Neuronal stem cell (in vitro differentiated cells): Measurements from ENCODE around the gene NMNAT3.
A peak's percentile ranks its signal among the peaks of the same experiment; 100 is the strongest.

ENCODE experiments used
- DNase-seq: peaks from one replicate; pipeline ENCODE4 v3.0.0-alpha.2; 2013; ENCODE audit warnings: low spot score
- H2AFZ ChIP-seq: one replicate; pipeline ENCODE4 v1.6.1; 2013; ENCODE audit warnings: mild to moderate bottlenecking, low read length, inconsistent platforms
- H2AK5ac ChIP-seq: 2 replicates; pipeline ENCODE4 v1.6.1; 2013; ENCODE audit warnings: low read depth, mild to moderate bottlenecking, inconsistent platforms, low read length, moderate library complexity, mixed read lengths
- H2BK120ac ChIP-seq: 2 replicates; pipeline ENCODE4 v1.6.1; 2013; ENCODE audit warnings: low read depth, mild to moderate bottlenecking, inconsistent platforms, low read length, moderate library complexity, mixed read lengths
- H2BK12ac ChIP-seq: one replicate; pipeline ENCODE4 v1.6.1; 2013; ENCODE audit warnings: low read length, inconsistent platforms
- H2BK15ac ChIP-seq: 2 replicates; pipeline ENCODE4 v1.6.1; 2013; ENCODE audit warnings: mild to moderate bottlenecking, low read length, inconsistent platforms, mixed read lengths
- H2BK5ac ChIP-seq: one replicate; pipeline ENCODE4 v1.6.1; 2013; ENCODE audit warnings: inconsistent platforms, mild to moderate bottlenecking, low read length, moderate library complexity
- H3K14ac ChIP-seq: one replicate; pipeline ENCODE4 v1.6.1; 2013; ENCODE audit warnings: low read length, inconsistent platforms
- H3K18ac ChIP-seq: 2 replicates; pipeline ENCODE4 v1.6.1; 2013; ENCODE audit warnings: low read length, inconsistent platforms
- H3K23ac ChIP-seq: 2 replicates; pipeline ENCODE4 v1.6.1; 2013; ENCODE audit warnings: low read depth, mild to moderate bottlenecking, mixed read lengths, low read length, inconsistent platforms; ENCODE audit not compliant: poor library complexity
- H3K27ac ChIP-seq: replicated peaks from 3 replicates; pipeline ENCODE4 v1.5.1; 2013; ENCODE audit warnings: low read length, inconsistent platforms
- H3K27me3 ChIP-seq, 3 experiments: 2 replicates each; pipeline ENCODE4 v1.6.1; 2013; ENCODE audit warnings: low read length in 3 of 3, mild to moderate bottlenecking in 2 of 3, inconsistent platforms in 1 of 3, low read depth in 1 of 3, mixed read lengths in 1 of 3, moderate library complexity in 1 of 3; ENCODE audit not compliant: control insufficient read depth in 3 of 3, insufficient read depth in 3 of 3
- H3K36me3 ChIP-seq, 2 donors: replicated peaks in 1 of 2; 2 replicates each; pipeline ENCODE4 v1.6.1; 2013; ENCODE audit warnings: low read length in 2 of 2; ENCODE audit not compliant: control insufficient read depth in 2 of 2, insufficient read depth in 2 of 2
- H3K4ac ChIP-seq: 2 replicates; pipeline ENCODE4 v1.6.1; 2013; ENCODE audit warnings: inconsistent platforms, mild to moderate bottlenecking, low read length, moderate library complexity
- H3K4me1 ChIP-seq, 2 donors: 1 replicate in 1 of 2; 2 replicates in 1 of 2; pipeline ENCODE4 v1.6.1; 2013; ENCODE audit warnings: low read length in 2 of 2, low read depth in 1 of 2; ENCODE audit not compliant: control insufficient read depth in 2 of 2, insufficient read depth in 1 of 2
- H3K4me2 ChIP-seq: one replicate; pipeline ENCODE4 v1.6.1; 2013; ENCODE audit warnings: mild to moderate bottlenecking, low read length, inconsistent platforms; ENCODE audit not compliant: insufficient read depth, poor library complexity, severe bottlenecking
- H3K4me3 ChIP-seq, 2 donors: 2 replicates each; pipeline ENCODE4 v1.5.1; 2013; ENCODE audit warnings: low read length in 2 of 2, mild to moderate bottlenecking in 2 of 2, inconsistent platforms in 1 of 2, moderate library complexity in 1 of 2
- H3K79me1 ChIP-seq: one replicate; pipeline ENCODE4 v1.6.1; 2013; ENCODE audit warnings: low read depth, mild to moderate bottlenecking, inconsistent platforms, low read length, moderate library complexity
- H3K9ac ChIP-seq: one replicate; pipeline ENCODE4 v1.6.1; 2013; ENCODE audit warnings: mild to moderate bottlenecking, low read depth, low read length, inconsistent platforms; ENCODE audit not compliant: poor library complexity
- H3K9me3 ChIP-seq, 2 donors: replicated peaks in 1 of 2; 2 replicates each; pipeline versions ENCODE3 to v1.6.1; 2013; ENCODE audit warnings: low read length in 2 of 2, mild to moderate bottlenecking in 2 of 2, inconsistent platforms in 1 of 2, low read depth in 1 of 2, mixed read lengths in 1 of 2, moderate library complexity in 1 of 2; ENCODE audit not compliant: control insufficient read depth in 2 of 2, insufficient read depth in 1 of 2
- H4K8ac ChIP-seq: one replicate; pipeline ENCODE4 v1.6.1; 2013; ENCODE audit warnings: low read depth, mild to moderate bottlenecking, inconsistent platforms, low read length, moderate library complexity
- H4K91ac ChIP-seq: one replicate; pipeline ENCODE4 v1.6.1; 2013; ENCODE audit warnings: low read length, low read depth, mild to moderate bottlenecking, inconsistent platforms; ENCODE audit not compliant: poor library complexity
- WGBS, 2 donors: extraction: QIAGEN DNeasy Blood & Tissue Kit; methylation state at CpG; one replicate each; pipeline ENCODE4 v1.1.7; 2013; ENCODE audit warnings: missing lambda C conversion rate in 2 of 2, mixed read lengths in 1 of 2; ENCODE audit not compliant: insufficient read length in 2 of 2, insufficient replicate concordance in 1 of 2; ENCODE audit errors: extremely low coverage in 2 of 2; 5-methylcytosine and 5-hydroxymethylcytosine counted together

Gene NMNAT3

DNA sequence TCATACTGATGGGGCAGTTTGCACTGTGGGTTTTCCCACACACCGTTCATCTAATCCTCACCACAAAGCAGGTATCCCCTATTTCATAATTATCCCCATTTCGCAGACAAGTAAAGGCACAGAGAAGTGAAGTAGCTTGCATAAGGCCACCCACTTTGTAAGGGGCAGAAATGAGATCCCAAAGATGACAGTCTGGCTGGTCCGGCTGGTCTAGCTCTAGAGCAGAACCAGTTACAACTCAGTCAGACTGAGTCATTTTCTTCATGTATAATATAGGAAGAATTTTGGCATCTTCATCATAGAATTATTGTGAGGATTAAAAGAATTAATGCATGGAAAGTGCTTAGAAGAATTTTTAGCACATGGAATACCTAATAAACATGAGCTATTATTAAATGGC, 148.8 kb downstream of the NMNAT3 start:
- H3K18ac ChIP-seq = no peak overlapping the region
- no peak overlapping the region for H3K4me3 ChIP-seq
- no peak overlapping the region for H2BK5ac ChIP-seq
- H3K4me1 ChIP-seq = peaks cover 8 to 11% of the 10 kb centered on the region in 2 donors
- no peak overlapping the region for H3K14ac ChIP-seq
- no peaks in the 10 kb centered on the region for H3K36me3 ChIP-seq
- no peak overlapping the region for H2BK12ac ChIP-seq
- H2BK15ac ChIP-seq = no peak overlapping the region
- no peak overlapping the region for H3K4me2 ChIP-seq
- H3K4ac ChIP-seq = no peak overlapping the region
- no peak overlapping the region for H2BK120ac ChIP-seq
- no CpG with 5 or more reads among the region's 3 CpGs for WGBS, 2 donors
- no peak overlapping the region for H3K27ac ChIP-seq
- H4K91ac ChIP-seq = no peak overlapping the region
- no peak overlapping the region for H4K8ac ChIP-seq
- no peak for DNase-seq
- no peaks in the 10 kb centered on the region for H3K9me3 ChIP-seq
- no peak overlapping the region for H3K23ac ChIP-seq
- no peak overlapping the region for H3K9ac ChIP-seq
- H3K27me3 ChIP-seq = peaks cover 0 to 2% (median 0%) of the 10 kb centered on the region in 3 experiments
- H3K79me1 ChIP-seq = no peaks in the 10 kb centered on the region
- no peak overlapping the region for H2AK5ac ChIP-seq
- H2AFZ ChIP-seq = no peak overlapping the region

DNA sequence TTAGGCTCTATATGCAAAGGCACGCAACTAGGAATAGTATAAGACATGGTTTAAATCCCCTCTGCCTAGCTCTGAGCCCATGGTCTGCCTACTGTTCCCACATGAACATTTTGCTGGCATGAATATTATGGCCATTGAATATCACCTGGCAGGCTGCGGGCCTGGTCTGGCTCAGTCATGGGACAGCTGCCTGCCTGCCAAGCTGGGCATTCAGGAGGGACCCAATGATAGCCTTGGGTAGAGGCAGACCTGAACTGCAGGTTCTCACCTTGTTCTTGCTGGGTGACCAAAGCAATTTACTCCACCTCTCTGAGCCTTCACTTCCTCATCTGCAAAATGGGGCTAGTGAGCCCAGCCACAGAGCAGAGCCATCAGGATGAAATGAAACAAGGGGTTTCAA, 149.5 kb downstream of the NMNAT3 start:
- H3K79me1 ChIP-seq = no peaks in the 10 kb centered on the region
- no peak overlapping the region for H3K27ac ChIP-seq
- no peak overlapping the region for H2AK5ac ChIP-seq
- H3K4me1 ChIP-seq = peaks cover 4 to 7% of the 10 kb centered on the region in 2 donors
- H2AFZ ChIP-seq = no peak overlapping the region
- H2BK12ac ChIP-seq = no peak overlapping the region
- no peak overlapping the region for H3K9ac ChIP-seq
- no peaks in the 10 kb centered on the region for H3K36me3 ChIP-seq
- H3K4me2 ChIP-seq = no peak overlapping the region
- WGBS, 2 donors = no CpG with 5 or more reads among the region's 2 CpGs
- no peak overlapping the region for H4K8ac ChIP-seq
- no peak overlapping the region for H4K91ac ChIP-seq
- H3K4ac ChIP-seq = no peak overlapping the region
- H3K27me3 ChIP-seq = peaks cover 0 to 2% (median 0%) of the 10 kb centered on the region in 3 experiments
- no peak overlapping the region for H2BK15ac ChIP-seq
- H2BK5ac ChIP-seq = no peak overlapping the region
- H3K14ac ChIP-seq = no peak overlapping the region
- H2BK120ac ChIP-seq = no peak overlapping the region
- no peaks in the 10 kb centered on the region for H3K9me3 ChIP-seq
- no peak overlapping the region for H3K18ac ChIP-seq
- no peak overlapping the region for H3K23ac ChIP-seq
- no peak overlapping the region for H3K4me3 ChIP-seq
- DNase-seq = no peak

- H3K4me1 ChIP-seq = peaks cover 1% of the 10 kb centered on the region in 2 donors
- no peak overlapping the region for H3K18ac ChIP-seq
- H3K4ac ChIP-seq = no peak overlapping the region
- no peak overlapping the region for H2AK5ac ChIP-seq
- no peak overlapping the region for H3K23ac ChIP-seq
- no peak overlapping the region for H3K27ac ChIP-seq
- no peak overlapping the region for H3K14ac ChIP-seq
- H3K36me3 ChIP-seq = no peaks in the 10 kb centered on the region
- peaks cover 0 to 3% of the 10 kb centered on the region in 2 donors for H3K9me3 ChIP-seq
- peaks cover 0 to 2% (median 0%) of the 10 kb centered on the region in 3 experiments for H3K27me3 ChIP-seq
- H4K8ac ChIP-seq = no peak overlapping the region
- H3K9ac ChIP-seq = no peak overlapping the region
- H2BK5ac ChIP-seq = no peak overlapping the region
- H3K4me3 ChIP-seq = no peak overlapping the region
- H4K91ac ChIP-seq = no peak overlapping the region
- no peaks in the 10 kb centered on the region for H3K79me1 ChIP-seq
- no peak overlapping the region for H2BK15ac ChIP-seq
- no peak for DNase-seq
- H2AFZ ChIP-seq = no peak overlapping the region
- no peak overlapping the region for H2BK12ac ChIP-seq
- H2BK120ac ChIP-seq = no peak overlapping the region
- H3K4me2 ChIP-seq = no peak overlapping the region
- no CpG with 5 or more reads among the region's 5 CpGs for WGBS, 2 donors
Observed at GRCh38 chr3:139527265-139527664, 150.5 kb downstream of the NMNAT3 start.

DNA sequence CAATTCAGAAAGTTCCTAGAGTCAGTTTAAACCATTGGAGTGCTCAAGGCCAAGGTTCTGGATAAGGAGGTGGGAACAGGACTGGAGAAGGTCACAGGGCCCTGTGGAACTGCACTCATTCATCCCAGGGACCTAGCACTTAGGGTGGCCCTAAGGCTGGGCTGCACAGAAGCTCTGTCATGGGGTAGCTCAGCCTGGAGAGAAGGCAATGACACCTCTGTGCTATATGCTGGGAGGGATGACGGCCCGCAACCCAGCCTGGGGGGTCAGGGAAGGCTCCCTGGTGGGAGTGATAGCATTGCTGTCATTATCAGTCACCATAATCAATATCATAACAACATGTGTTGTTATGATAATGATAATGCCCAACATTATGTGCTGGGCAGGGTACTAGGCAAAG, 151.6 kb downstream of the NMNAT3 start:
- WGBS, 2 donors = no CpG with 5 or more reads among the region's 2 CpGs
- DNase-seq = no peak

More for the DNA sequence above, 151.6 kb downstream of the NMNAT3 start:
- Histone ChIP-seq H3K14ac (peak overlapping the region; percentile 10), H4K91ac (no peak overlapping the region), H4K8ac (no peak overlapping the region), H3K4ac (no peak overlapping the region), H3K27me3 (peaks cover 0 to 2% (median 0%) of the 10 kb centered on the region in 3 experiments), H3K9me3 (peaks cover 0 to 3% of the 10 kb centered on the region in 2 donors), H3K9ac (peak overlapping the region; percentile 7), H3K4me1 (peaks cover 0 to 1% of the 10 kb centered on the region in 2 donors), H3K79me1 (no peaks in the 10 kb centered on the region), H2BK5ac (no peak overlapping the region), H3K18ac (no peak overlapping the region), H3K27ac (no peak overlapping the region), H2BK120ac (no peak overlapping the region), H3K36me3 (no peaks in the 10 kb centered on the region), H2BK12ac (no peak overlapping the region), H2AFZ (no peak overlapping the region), H2BK15ac (no peak overlapping the region), H3K4me2 (no peak overlapping the region), H2AK5ac (no peak overlapping the region), H3K23ac (no peak overlapping the region), H3K4me3 (peak overlapping the region in 1 of 2 donors; percentile 57)
